ENCODE data around the gene RNF207.

The RNF207 gene

GRCh38 chr1:6251681-6252373 is 45.9 kb downstream of the RNF207 start:
- DNase-seq: no peak

DNA sequence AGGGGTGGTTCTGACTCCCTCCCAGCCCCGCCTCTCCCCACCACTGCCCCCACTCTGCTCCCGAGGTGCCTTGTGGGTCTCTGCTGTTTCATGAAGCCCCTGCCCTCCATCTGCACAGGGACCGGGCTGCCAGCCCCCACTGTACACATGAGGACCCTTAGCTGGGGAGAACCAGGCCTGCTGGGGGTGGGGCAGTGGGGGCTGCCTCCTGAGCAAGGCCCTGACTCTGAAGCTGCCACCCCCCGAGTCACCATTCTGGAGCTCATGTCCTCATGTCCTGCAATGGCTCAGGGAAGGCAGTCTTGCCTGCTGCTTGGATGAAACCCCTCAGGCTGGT is 46.4 kb downstream of the RNF207 start:
- no peak for DNase-seq

DNA sequence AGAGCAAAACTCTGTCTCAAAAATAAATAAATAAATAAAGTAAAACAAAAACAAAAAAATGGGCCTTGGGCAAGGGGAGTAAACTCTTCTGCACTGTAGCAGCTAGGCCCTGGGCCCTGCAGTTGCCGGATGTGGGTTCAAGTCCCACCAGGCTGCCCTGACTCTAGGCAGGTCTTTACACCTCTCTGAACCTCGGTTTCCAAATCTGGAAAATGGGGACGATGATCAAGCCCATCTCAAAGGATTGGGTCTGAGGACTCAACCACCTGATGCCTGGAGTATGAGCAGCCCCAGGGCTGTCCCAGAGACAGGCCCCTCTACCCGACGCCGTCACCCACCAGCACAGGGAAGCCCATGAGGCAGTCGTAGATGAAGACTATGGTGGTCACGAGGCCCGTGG is 47.5 kb downstream of the RNF207 start:
- DNase-seq: no peak

- no peak for DNase-seq
These were observed 48.8 kb downstream of the RNF207 start for GRCh38 chr1:6254691-6255090.

DNA sequence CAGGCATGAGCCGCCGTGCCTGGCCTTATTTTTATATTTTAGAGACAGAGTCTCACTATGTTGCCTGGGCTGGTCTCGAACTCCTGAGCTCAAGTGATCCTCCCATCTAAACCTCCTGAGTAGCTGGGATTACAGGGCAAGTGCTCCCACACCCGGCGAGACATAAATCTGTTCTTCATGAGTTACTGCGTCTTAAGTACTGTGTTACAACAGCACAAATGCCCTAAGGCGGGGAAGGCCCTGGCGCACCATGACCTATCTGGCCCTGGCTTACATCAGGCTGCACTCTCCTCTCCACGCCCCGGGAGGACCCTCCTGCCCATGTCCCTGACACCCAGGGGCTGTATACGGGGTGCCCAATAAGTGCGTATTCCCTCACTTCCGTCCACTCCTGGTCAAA is 50.7 kb downstream of the RNF207 start:
- no peak for DNase-seq

DNA sequence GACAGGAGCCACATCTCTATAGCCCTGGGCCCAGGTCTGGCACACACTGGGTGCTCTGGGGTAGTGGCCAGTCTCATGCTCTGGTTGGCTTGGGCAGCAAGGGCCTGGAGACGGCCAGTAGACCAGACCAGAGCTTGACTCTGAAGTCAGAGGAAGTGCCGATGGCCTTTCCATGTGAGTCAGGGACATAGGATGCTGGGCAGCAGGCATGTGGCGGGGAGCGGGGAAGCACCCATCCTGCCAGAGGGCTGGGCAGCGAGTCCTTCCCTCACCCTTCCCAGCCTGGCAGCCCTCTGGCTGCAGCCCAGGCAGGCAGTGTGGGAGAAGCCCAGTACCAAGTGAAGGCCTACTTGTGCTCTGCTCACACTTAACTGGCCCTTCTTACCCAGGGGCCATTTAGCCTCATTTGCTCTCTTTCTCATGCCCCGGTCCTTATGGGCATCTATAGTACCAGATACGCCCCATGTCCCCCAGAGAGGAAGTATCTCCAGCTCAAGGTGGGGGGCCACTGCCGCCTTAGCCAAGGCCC is 51.7 kb downstream of the RNF207 start:
- no peak for DNase-seq

GRCh38 chr1:6258675-6259074 is 52.8 kb downstream of the RNF207 start:
- DNase-seq: no peak

DNA sequence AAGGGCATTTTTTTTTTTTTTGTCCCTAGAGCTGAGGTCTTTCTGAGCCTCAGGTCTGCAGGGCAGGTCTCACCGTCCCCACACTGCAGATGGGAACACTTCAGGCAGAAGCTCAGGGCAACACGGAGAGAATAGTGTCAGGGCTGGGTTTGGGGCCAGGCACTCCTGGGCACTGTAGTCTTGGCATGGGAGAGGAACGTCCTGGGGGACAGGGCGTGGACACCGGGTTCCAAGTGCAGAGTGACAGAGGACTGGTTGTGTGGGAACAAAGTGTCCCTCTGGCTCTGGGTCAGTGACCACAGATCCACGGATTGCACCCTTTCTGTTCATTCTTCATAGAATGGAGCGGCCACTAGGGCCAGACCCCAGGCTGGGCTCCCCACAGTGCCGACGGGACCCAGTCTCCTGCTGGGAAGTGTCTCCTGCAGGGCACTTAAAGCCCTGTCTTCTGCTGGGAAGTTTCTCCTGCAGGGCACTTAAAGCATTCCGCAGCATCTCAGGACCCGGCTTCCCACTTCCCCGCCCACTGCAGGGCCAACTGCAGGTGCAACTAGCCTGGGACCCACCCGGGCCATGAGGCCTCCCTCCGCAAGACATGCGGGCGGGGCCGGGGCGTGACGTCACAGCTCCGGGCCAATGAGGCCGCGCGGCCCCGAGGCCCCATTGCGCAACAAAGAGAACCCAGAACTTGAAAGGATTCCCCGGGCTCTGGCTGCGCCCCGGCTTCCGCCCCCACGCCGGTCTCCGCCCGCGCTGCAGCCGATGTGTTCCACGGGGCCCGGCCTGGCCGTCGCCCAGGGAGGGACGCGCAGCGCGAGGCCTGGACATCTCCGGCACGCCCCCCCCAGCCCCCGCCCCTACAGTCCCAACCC is 53.8 kb downstream of the RNF207 start:
- DNase-seq: no peak

DNA sequence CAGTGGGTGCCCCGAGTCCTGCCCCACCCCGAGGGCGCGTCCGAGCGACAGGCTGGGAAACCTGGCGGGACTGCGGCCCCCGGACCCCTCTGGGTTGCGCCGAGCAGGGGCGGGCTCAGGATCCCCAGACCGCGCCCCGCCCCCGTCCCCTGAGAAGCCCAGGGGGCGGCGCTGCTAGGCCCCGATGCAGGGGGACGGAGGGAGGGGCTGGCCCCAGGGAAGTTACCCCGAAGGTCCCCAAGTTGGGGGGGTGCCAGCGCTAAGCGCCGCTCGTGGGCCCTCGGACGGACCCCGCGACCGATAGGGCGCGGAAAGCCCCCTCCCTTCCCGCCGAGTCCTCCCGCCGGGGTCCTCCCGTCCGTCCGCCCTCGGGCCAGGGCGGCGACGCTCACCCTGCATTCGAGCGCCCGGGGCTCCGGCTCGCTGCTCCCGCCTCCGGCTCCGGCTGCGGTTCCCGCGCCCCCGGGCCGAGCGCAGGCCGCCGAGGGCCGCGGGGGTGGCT is 54.6 kb downstream of the RNF207 start:
- no peak for DNase-seq

GRCh38 chr1:6260961-6261614 is 55.2 kb downstream of the RNF207 start, which contains the start of gene GPR153:
Gene GPR153 (minus strand): TSS chr1:6261098. CDS start chr1:6254905, 6,193 bp downstream.
- DNase-seq: no peak

DNA sequence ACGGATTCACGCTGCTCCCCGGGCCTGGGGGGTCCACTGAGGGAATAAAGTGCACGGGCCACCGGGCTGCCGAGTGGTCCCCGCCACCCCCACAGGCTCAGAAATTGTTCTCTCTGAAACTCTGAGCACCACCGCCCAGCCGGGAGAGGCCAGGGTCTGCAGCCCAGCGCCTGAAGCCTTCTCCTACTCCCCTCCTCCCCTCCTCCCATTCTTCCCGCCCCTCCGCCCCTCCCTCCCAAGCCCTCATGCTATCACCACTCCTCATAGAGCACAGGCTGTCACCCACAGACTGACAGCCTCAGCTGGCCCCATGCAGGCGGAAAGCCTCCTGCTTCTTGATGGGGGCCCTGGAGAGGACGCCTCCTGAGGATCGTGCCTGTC is 55.7 kb downstream of the RNF207 start:
- no peak for DNase-seq

- no peak for DNase-seq
These were observed 56.9 kb downstream of the RNF207 start for GRCh38 chr1:6262555-6263420.

GRCh38 chr1:6263716-6264115 is 57.8 kb downstream of the RNF207 start:
- DNase-seq: no peak

GRCh38 chr1:6265151-6265550 is 59.2 kb downstream of the RNF207 start:
- no peak for DNase-seq

DNA sequence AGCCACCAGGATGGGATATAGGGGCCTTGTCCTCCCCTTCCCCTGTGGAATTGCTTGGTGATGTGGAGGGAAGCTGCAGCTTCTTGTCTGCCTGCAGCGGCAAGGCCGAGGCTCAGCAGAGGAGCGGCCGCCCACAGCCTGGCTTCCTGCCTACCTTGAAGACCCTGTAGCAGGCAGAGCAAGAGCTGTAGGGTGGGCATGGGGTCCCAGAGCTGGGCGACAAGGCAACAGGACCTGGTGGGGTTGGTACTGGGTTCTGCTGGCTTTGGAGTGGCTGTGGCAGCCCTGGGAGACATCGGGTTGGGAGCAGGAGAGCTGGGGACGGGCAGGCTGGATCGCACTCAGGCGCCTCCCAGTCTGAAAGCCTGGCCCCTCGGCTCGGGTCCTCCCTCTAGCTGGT is 60.7 kb downstream of the RNF207 start:
- DNase-seq: no peak

DNA sequence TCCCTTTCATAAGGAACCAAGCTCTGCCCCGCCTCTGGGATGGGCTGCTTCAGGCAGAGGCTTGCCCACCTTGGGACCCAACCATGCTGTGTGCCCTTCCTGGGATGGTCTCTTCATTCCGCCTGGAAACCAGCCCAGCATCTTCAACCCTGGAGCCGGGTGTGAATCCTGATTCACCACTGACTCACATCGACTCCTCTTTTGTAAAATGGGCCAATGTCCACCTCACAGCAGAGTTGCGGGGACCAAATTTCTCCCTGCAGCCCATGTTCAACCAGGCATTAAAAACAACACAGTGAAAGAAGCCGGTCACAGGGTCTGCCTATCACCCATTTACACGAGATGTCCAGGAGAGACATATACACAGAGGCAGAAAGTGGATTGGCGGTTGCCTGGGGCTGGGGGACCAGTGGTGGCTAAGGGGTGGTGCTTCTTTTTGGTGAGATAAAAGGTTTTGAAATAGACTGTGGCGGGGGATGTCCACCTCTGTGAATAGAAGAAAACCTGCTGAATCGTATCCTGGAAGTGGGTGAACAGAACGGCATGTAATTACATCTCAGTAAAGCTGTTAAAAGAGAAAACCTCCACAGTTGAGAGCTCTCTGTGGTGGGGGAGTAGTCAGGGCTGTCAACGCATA is 61.9 kb downstream of the RNF207 start:
- no peak for DNase-seq

DNA sequence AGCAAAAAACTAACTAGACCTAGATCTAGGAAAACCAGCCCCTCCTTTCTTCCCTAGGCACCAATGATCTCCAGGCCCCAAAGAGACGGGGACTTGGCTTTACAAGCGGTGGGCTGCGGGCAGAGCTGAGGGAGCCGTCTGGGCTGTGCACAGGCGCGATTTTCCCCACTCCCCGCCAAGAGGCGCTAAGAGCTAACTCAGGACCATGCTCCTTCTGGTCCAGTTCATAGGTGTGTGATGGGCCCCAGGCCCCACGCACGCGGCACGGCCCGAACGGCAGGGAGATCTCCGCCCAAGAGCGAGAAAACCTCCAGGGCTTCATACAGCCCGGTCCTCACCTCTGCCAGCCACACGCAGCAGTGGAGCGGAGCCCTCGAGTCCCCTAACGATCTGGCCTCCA is 62.5 kb downstream of the RNF207 start:
- DNase-seq: no peak

GRCh38 chr1:6269296-6269695 is 63.4 kb downstream of the RNF207 start:
- no peak for DNase-seq

- peak; percentile 80 for DNase-seq
These were observed 63.9 kb downstream of the RNF207 start for GRCh38 chr1:6269720-6270400.

GRCh38 chr1:6270401-6270800 is 64.5 kb downstream of the RNF207 start:
- peak; percentile 51 for DNase-seq

All from COR-L47 (cell line).